IPS-18a (cell line): ENCODE data around the gene BICRAL.
"Not testable (repeated sequence)": the region's sequence is repeated elsewhere in the genome, so short reads cannot be mapped to it uniquely, and the experiment has no call there.

Experiments used
- H3K27ac ChIP-seq: one replicate; pipeline ENCODE4 v1.5.1; 2013; ENCODE audit warnings: low read length
- H3K27me3 ChIP-seq: one replicate; pipeline ENCODE4 v1.6.1; 2013; ENCODE audit warnings: mild to moderate bottlenecking, low read length; ENCODE audit not compliant: control insufficient read depth, insufficient read depth
- H3K36me3 ChIP-seq: one replicate; pipeline ENCODE4 v1.6.1; 2013; ENCODE audit warnings: low read depth, low read length; ENCODE audit not compliant: control insufficient read depth
- H3K4me1 ChIP-seq: one replicate; pipeline ENCODE4 v1.6.1; 2013; ENCODE audit warnings: low read depth, low read length; ENCODE audit not compliant: control insufficient read depth
- H3K4me3 ChIP-seq: one replicate; pipeline ENCODE4 v1.5.1; 2013; ENCODE audit warnings: low read length
- H3K9ac ChIP-seq: one replicate; pipeline ENCODE4 v1.6.1; 2013; ENCODE audit warnings: mild to moderate bottlenecking, low read length, moderate library complexity
- H3K9me3 ChIP-seq: one replicate; pipeline ENCODE4 v1.6.1; 2013; ENCODE audit warnings: low read depth, low read length; ENCODE audit not compliant: control insufficient read depth

BICRAL gene, protein sequence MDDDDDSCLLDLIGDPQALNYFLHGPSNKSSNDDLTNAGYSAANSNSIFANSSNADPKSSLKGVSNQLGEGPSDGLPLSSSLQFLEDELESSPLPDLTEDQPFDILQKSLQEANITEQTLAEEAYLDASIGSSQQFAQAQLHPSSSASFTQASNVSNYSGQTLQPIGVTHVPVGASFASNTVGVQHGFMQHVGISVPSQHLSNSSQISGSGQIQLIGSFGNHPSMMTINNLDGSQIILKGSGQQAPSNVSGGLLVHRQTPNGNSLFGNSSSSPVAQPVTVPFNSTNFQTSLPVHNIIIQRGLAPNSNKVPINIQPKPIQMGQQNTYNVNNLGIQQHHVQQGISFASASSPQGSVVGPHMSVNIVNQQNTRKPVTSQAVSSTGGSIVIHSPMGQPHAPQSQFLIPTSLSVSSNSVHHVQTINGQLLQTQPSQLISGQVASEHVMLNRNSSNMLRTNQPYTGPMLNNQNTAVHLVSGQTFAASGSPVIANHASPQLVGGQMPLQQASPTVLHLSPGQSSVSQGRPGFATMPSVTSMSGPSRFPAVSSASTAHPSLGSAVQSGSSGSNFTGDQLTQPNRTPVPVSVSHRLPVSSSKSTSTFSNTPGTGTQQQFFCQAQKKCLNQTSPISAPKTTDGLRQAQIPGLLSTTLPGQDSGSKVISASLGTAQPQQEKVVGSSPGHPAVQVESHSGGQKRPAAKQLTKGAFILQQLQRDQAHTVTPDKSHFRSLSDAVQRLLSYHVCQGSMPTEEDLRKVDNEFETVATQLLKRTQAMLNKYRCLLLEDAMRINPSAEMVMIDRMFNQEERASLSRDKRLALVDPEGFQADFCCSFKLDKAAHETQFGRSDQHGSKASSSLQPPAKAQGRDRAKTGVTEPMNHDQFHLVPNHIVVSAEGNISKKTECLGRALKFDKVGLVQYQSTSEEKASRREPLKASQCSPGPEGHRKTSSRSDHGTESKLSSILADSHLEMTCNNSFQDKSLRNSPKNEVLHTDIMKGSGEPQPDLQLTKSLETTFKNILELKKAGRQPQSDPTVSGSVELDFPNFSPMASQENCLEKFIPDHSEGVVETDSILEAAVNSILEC

GRCh38 chr6:42781796-42782688 is at the start of gene BICRAL:
BICRAL (plus strand) TSS chr6:42782052; CDS start chr6:42822023, 39,971 bp downstream.
- H3K4me1 ChIP-seq = peaks cover 16% of the 10 kb centered on the region
- H3K9ac ChIP-seq = peak within 1 kb of the TSS; percentile 93
- peak within 1 kb of the TSS; percentile 86 for H3K4me3 ChIP-seq
- no peaks in the 10 kb centered on the region for H3K27me3 ChIP-seq
- H3K9me3 ChIP-seq = no peaks in the 10 kb centered on the region
- H3K36me3 ChIP-seq = no peaks in the 10 kb centered on the region
- H3K27ac ChIP-seq = peak within 1 kb of the TSS; percentile 85

DNA sequence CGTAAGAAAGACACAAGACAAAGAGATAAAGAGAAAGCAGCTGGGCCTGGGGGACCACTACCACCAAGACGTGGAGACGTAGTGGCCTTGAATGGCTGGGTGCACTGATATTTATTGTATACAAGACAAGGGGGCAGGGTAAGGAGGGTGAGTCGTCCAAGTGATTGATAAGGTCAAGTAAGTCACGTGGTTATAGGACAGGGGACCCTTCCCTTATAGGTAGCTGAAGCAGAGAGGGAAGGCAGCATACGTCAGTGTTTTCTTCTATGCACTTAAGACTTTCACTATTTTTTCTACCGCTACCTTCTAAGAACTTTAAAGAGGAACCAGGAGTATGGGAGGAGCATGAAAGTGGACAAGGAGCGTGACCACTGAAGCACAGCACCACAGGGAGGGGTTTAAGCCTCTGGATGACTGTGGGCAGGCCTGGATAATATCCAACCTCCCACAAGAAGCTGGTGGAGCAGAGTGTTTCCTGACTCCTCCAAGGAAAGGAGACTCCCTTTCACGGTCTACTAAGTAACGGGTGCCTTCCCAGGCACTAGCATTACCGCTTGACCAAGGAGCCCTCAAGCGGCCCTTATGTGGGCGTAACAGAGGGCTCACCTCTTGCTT is 47.9 kb upstream of the BICRAL start:
- H3K27ac ChIP-seq, H3K4me3 ChIP-seq, H3K27me3 ChIP-seq, H3K9me3 ChIP-seq, H3K4me1 ChIP-seq, H3K9ac ChIP-seq, H3K36me3 ChIP-seq: not testable (repeated sequence)

DNA sequence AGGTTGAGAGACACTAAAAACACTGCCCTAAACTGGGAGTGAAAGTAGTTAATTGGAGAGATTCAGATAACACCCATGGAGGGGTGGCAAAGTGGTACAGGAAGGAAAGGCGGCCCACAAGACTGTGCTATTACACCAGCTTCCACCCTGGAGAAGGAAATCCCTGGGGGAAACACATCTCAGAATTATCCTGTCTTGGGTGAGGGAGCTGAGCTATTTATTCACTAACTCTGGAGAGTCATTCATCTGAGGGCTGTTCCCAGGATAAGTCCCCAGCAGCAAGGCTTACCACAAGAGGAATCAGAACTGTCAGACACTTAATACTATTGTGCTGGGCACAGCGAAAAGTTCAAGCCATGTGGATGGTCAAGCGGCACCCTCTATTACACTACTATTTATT is 45.9 kb upstream of the BICRAL start:
- Histone ChIP-seq H3K27me3 (no peaks in the 10 kb centered on the region), H3K9me3 (no peaks in the 10 kb centered on the region), H3K27ac (no peak overlapping the region), H3K9ac (no peak overlapping the region), H3K36me3 (no peaks in the 10 kb centered on the region), H3K4me3 (no peak overlapping the region), H3K4me1 (no peaks in the 10 kb centered on the region)

- Histone ChIP-seq H3K4me3 (no peak overlapping the region), H3K4me1 (peaks cover 5% of the 10 kb centered on the region), H3K9ac (no peak overlapping the region), H3K36me3 (no peaks in the 10 kb centered on the region), H3K27ac (no peak overlapping the region), H3K9me3 (no peaks in the 10 kb centered on the region), H3K27me3 (no peaks in the 10 kb centered on the region)
Observed at GRCh38 chr6:42740725-42741124, 41.1 kb upstream of the BICRAL start.

GRCh38 chr6:42742116-42742894 is 39.5 kb upstream of the BICRAL start:
- Histone ChIP-seq H3K4me1 (peaks cover 5% of the 10 kb centered on the region), H3K36me3 (no peaks in the 10 kb centered on the region), H3K27ac (no peak overlapping the region), H3K4me3 (no peak overlapping the region), H3K9me3 (no peaks in the 10 kb centered on the region), H3K27me3 (no peaks in the 10 kb centered on the region), H3K9ac (no peak overlapping the region)

DNA sequence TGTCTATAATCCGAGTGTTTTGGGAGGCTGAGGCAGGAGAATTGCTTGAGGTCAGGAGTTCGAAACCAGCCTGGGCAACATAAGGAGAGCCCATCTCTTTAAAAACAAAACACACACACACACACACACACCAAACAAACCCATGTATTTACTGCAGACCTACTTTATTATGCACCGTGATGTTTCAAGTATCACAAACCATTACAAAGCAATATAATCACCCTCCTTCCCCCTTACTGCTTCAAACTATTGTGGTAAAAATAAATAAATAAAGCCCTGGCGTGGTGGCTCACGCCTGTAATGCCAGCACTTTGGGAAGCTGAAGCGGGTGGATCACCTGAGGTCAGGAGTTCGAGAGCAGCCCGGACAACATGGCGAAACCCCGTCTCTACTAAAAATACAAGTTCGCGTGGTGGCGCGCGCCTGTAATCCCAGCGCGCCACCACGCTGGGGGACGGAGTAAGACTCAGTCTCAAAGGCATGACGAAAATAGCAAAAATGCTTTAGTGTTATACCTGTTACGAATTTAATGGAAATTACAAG is 37.4 kb upstream of the BICRAL start:
- Histone ChIP-seq H3K4me3 (peak overlapping the region; percentile 90), H3K27me3 (no peaks in the 10 kb centered on the region), H3K9me3 (no peaks in the 10 kb centered on the region), H3K36me3 (no peaks in the 10 kb centered on the region), H3K4me1 (peaks cover 9% of the 10 kb centered on the region), H3K9ac (peak overlapping the region; percentile 91), H3K27ac (no peak overlapping the region)

DNA sequence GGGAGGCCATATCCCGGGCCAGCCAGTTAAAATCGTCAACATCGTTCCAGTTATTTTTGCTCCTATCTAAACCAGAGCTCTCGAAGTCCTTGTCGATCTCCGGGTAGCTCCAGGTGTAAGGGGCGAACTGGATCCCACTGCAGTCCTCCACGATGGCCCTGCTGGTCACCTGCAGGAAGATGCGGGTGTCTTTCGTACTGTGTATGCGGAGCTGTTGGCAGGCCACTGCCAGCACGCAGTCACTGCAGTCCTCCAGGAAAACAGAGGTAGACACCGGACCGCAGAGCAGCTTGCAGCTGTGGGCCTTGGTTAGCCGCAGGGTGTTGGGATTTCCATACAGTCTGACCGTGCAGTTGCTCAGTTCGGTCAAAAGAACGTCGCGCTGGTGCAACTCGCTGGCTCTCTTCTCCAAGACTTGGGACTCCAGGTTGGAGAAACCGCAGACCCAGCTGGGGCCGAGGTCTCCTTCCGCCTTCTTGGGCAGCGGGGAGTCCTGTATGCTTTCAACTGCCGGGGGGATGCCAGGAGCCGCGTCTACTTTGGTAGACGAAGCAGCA is 36.7 kb upstream of the BICRAL start:
- Histone ChIP-seq H3K27ac (peak overlapping the region; percentile 91), H3K9me3 (no peaks in the 10 kb centered on the region), H3K9ac (peak overlapping the region; percentile 91), H3K36me3 (no peaks in the 10 kb centered on the region), H3K4me1 (peaks cover 9% of the 10 kb centered on the region), H3K4me3 (peak overlapping the region; percentile 90), H3K27me3 (no peaks in the 10 kb centered on the region)

DNA sequence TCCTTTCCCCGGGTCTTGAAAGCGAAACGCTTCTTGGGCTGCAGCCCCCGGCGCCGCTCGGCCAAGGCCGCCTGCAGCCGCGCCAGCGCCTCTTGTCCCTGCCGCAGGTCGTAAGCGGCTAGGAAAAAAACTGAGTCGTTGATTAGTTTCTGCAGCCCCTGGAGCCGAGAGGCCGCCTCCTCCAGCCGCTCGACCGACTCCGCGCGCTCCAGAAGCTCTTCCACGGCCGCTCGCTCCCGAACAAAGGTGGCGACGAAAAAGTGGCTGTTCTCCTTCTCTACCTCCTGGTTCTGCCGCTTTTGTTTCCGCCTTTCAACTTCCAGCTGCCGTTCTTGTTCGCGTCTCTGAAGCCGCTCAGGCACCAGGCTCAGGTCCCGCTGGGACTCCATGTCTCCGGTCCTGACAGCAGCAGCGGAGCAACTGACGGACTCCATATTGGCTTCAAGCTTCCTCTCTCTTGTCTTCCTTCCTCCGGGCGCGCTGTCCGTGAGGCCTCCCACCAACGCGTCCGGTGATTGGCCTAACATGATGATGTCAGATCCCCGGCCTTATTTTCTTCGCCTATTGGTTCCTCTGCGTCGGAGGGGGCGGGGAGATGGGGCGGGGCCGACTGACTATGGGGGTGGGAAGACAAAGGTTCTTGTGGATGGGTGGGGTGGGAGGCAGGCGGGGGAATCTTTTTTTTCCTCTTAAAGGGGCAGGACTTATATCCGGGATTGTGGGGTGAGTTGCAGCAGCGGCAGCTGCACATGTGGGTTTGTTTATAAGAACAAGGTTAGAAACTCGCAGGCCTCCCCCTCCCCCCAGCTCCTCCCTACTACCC is 36.0 kb upstream of the BICRAL start, which contains the start of gene TBCC:
Gene TBCC, minus strand, starts transcription at position 464 of the 823 bp plus-strand sequence. Its CDS starts 30 bp downstream, at position 434.
- Histone ChIP-seq H3K27ac (peak within 1 kb of the TSS; percentile 91), H3K9ac (peak within 1 kb of the TSS; percentile 91), H3K9me3 (no peaks in the 10 kb centered on the region), H3K36me3 (no peaks in the 10 kb centered on the region), H3K27me3 (no peaks in the 10 kb centered on the region), H3K4me1 (peaks cover 9% of the 10 kb centered on the region), H3K4me3 (peak within 1 kb of the TSS; percentile 90)
